ENCODE data around the gene FHOD3.

FHOD3 gene

DNA sequence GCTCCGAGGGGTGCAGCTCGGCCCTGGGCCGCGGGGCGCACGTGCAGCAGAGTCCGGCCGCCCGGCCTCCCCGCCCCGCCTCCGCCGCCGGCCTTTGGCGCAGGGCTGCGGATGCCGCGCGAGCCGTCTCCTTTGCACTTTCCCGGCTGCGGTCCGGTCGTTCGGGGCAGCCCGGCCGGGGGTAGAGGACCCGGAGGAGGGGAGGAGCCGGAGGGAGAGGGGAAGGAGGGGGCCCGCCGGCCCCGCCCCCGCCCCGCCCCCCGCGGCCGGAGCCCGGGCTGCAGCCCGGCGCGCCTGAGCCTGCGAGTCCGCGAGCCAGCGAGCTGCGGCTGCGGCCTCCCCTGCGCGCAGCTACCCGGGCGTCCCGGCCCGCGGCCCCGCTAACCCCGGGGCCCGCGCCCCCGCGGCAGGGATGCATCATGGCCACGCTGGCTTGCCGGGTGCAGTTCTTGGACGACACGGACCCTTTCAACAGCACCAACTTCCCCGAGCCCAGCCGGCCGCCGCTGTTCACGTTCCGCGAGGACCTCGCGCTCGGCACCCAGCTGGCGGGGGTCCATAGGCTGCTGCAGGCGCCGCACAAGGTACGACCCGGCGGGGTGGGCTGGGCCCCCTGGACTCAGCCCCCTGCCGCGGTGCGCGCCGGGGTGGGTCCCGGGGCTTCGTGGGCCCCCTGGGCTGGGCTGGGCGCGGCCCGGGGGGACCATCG is at the start of gene FHOD3:
Gene FHOD3 (plus strand): TSS at position 297 of the 709 bp plus-strand sequence. CDS start 123 bp downstream, at position 420.
- TF ChIP-seq GATA2 (IDR thresholded peaks at IDR 0.05; ENCODE audit: low read depth, low read length) (no peak), GATA3 (IDR thresholded peaks at IDR 0.05; ENCODE audit: low read depth, low read length) (no peak)

DNA sequence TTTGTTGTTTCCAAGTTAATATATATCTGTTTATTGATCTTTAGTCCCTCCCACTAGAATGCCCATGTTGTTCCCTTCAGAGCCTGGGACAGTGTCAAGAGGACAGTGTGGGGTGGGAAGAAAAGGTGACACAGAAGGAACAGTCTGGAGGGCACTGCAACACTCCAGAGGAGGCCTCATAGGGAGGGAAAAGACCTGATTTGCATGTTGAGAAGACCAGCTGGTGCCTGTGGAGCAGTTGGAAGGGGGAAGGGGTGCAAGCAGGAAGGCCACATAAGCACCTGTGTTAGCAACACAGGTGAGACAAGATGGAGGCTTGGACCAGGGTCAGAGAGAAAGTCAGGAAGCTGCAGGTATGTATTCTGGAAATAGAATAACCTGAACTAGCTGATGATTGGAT is 48.1 kb upstream of the FHOD3 start:
- TF ChIP-seq GATA2 (IDR thresholded peaks at IDR 0.05; ENCODE audit: low read depth, low read length), result no peak
- TF ChIP-seq GATA3 (IDR thresholded peaks at IDR 0.05; ENCODE audit: low read depth, low read length), result no peak

DNA sequence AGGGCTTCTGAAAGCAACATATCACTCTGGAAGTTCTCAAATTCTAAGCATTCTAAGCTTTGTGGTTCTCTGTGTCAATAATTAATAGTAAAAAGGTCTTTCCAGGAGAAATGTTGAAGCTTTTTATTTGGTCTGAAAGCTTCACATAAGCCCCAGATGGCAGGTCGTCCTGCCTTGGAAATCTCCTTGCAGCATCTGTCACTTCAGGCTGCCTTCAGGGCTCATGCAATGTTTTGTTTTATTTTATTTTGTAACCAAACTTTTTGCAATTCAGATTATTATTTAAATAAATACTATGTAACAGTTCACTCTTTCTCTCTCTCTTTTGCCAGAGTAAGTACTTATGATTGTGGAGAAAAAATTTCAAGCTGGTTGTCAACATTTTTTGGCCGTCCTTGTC is 46.7 kb upstream of the FHOD3 start:
- TF ChIP-seq GATA3 (IDR thresholded peaks at IDR 0.05; ENCODE audit: low read depth, low read length), result no peak
- TF ChIP-seq GATA2 (IDR thresholded peaks at IDR 0.05; ENCODE audit: low read depth, low read length), result no peak

DNA sequence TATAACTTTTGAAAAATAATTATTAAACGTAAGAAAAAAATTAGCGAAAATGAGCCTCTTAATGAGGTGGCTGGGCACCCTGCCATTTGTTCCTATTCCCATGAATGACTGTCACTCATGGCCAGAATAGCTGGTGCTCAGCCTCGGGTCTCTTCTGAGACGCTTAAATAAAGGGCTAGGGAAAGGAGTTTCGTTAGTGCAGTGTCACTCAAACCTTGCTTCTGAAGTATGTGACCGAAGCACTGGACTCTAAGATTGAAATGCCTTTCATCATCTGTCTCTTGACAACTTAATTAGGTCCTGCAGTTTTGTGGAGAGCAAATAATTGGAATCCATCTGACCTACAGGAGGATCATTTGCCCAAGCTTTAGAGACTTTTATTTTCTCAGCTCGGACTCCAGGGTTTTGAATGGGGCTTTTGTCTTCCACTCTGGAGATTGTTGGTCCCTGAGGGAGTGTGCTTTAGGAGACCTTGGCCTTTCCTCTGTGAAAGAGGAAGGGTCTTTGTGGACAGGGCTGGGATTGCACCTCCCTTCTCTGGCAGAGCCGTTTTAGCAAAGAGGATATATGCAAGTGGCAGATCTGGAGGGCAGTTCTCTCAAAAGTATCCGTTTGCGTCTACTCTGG is 42.3 kb upstream of the FHOD3 start:
- TF ChIP-seq GATA2 (IDR thresholded peaks at IDR 0.05; ENCODE audit: low read depth, low read length) (no peak), GATA3 (IDR thresholded peaks at IDR 0.05; ENCODE audit: low read depth, low read length) (no peak)

DNA sequence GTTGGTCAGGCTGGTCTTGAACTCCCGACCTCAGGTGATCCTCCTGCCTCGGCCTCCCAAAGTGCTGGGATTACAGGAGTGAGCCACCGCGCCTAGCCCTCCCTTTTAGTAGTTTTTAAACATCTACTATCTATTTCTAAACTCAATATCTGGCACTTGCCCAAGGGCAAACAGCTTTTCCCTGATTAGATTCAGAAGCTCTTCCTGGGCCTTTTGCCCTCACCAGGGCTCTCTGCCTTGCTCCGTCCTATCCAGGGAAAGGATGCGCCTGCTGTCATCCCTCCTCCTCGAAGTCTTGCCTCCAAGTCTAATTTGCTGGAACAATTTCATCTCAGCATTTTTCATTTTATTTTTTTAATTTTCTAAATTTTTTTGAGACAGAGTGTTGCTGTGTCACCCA is 41.4 kb upstream of the FHOD3 start:
- TF ChIP-seq GATA3 (IDR thresholded peaks at IDR 0.05; ENCODE audit: low read depth, low read length) (no peak), GATA2 (IDR thresholded peaks at IDR 0.05; ENCODE audit: low read depth, low read length) (no peak)

DNA sequence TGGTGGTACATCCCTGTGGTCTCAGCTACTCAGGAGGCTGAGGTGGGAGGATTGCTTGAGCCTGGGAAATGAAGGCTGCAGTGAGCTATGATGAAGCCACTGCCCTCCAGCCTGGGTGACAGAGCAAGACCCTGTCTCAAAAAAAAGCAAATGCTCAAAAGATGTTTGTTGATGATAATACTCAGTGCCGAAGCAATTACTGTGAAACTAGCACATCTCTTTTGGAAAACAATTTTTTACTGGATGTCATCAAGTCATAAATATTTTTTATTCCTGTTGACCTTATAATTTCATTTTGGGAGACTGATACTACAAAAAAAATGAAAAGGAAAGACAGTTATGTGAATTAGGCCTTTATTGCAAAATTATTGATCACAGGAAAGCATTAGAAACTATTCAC is 34.5 kb upstream of the FHOD3 start:
- no peak for TF ChIP-seq GATA3 (IDR thresholded peaks at IDR 0.05; ENCODE audit: low read depth, low read length)
- TF ChIP-seq GATA2 (IDR thresholded peaks at IDR 0.05; ENCODE audit: low read depth, low read length), result no peak

DNA sequence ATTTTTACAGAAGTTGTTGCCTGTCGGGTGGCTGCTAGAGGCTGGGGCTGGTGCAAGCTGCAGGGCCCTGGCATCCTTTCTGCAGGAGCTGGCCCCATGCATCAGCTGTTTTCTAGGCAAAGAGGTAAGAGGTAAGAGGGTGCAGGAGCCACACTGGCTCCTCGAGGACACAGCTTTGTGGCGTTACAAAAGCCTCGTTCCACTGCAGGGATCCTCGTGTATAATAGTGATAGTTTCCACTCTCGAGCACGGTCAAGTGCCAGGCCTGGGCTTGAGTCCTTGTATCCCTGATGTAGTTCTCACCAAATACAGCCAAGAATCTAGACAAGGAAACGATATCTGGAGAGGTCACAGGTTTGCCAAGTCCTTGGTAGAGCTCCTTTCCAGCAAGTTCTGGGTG is 33.2 kb upstream of the FHOD3 start:
- TF ChIP-seq GATA3 (IDR thresholded peaks at IDR 0.05; ENCODE audit: low read depth, low read length), result no peak
- TF ChIP-seq GATA2 (IDR thresholded peaks at IDR 0.05; ENCODE audit: low read depth, low read length), result no peak

DNA sequence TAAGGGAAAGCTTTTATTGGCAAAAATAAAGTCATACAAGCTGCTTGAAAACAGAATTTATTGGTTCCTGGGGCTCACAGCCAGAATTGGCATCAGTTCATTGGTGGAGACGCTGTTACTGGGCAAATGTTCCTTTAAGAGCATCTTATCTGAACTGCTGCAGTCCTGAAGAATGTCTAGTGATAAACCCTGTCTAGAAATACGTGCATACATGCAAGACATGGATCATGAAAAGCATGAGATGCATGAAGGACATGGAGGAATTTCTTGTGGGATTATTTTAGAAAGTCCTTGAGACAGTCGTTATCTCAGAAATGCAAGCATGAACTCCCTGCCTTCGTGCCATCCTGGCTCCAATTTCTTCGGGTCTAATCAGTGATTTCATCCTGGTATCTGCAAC is 32.5 kb upstream of the FHOD3 start:
- TF ChIP-seq GATA2 (IDR thresholded peaks at IDR 0.05; ENCODE audit: low read depth, low read length), result no peak
- no peak for TF ChIP-seq GATA3 (IDR thresholded peaks at IDR 0.05; ENCODE audit: low read depth, low read length)

DNA sequence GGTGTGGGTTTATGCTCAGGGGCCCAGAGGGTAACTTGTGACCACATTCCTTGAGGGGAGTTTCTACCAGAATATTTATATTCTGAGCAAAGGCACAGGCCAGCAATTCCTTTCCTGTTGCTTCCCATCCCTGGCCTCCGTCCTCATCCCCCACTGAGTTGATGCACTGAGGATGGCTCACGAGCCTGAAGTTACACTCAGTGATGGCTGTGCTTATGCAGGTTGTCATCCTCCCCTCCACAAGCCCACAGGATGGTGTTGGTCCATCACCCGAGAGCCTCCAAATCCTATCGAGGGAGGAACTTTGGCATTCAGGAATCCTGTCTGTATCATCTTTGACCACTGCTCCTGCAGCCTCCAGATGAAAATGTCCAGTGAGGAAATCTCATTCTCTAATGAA is 28.4 kb upstream of the FHOD3 start:
- TF ChIP-seq GATA3 (IDR thresholded peaks at IDR 0.05; ENCODE audit: low read depth, low read length) (no peak), GATA2 (IDR thresholded peaks at IDR 0.05; ENCODE audit: low read depth, low read length) (no peak)

DNA sequence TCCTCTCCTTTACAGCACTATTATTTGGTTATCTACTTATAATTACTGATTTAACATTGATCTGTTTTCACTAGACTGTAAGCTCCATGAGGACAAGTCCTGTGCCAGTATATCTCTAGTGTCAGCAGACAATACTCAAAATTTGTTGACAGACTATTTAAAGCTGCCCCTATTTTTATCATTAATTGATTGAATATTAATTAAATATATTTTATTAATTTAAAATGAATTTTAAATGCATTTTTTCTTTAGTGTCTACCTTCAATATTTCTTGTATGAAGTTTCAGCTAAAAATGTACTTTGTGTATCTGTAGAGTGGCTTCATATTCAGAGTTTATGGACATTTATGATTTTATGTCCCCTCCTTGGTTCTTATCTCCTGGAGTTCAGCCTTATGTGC is 26.4 kb upstream of the FHOD3 start:
- TF ChIP-seq GATA3 (IDR thresholded peaks at IDR 0.05; ENCODE audit: low read depth, low read length), result no peak
- no peak for TF ChIP-seq GATA2 (IDR thresholded peaks at IDR 0.05; ENCODE audit: low read depth, low read length)

DNA sequence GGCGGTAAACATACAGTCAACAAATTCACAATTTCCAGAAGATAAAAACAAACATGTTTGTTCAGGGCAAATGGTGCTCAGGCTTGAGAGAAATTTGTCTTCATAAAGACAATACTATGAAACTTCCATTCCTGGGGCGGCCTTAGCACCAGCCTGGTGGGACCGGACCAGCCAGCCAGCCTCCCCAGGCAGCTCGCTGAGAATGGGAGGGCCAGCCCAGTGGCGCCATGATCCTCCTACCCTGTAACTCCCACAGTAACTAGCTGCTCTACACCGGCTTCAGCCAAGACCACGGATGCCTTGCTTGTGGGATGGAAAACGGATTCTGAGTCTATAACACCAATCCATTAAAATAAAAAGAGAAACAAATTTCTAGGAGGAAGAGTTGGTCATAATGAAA is 24.2 kb upstream of the FHOD3 start:
- no peak for TF ChIP-seq GATA3 (IDR thresholded peaks at IDR 0.05; ENCODE audit: low read depth, low read length)
- no peak for TF ChIP-seq GATA2 (IDR thresholded peaks at IDR 0.05; ENCODE audit: low read depth, low read length)

DNA sequence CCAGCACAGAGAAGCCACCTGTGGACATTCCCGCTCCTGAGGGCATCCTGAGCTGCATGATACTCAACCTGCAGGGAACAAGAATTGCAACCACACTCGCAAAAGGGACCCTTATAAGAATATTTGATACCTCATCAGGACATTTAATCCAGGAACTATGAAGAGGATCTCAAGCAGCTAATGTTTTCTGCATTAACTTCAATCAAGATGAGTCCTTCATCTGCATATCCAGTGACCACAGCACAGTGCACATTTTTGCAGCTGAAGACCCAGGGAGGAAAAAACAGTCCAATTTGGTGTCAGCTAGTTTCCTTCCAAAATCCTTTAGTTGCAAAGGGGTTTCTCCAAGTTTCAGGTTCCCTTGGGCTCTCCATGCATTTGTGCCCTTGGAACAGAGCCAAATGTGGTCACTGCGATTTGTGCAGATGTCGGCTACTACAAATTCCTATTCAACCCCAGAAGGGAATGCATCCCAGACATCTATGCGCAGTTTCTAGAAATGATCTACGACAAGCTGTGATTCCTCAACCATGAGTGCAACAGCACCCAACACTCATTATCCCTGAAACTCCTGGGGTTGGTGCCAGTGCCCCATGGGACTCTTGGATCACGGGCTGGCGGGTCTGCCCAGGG is 23.3 kb upstream of the FHOD3 start:
- no peak for TF ChIP-seq GATA2 (IDR thresholded peaks at IDR 0.05; ENCODE audit: low read depth, low read length)
- TF ChIP-seq GATA3 (IDR thresholded peaks at IDR 0.05; ENCODE audit: low read depth, low read length), result no peak

DNA sequence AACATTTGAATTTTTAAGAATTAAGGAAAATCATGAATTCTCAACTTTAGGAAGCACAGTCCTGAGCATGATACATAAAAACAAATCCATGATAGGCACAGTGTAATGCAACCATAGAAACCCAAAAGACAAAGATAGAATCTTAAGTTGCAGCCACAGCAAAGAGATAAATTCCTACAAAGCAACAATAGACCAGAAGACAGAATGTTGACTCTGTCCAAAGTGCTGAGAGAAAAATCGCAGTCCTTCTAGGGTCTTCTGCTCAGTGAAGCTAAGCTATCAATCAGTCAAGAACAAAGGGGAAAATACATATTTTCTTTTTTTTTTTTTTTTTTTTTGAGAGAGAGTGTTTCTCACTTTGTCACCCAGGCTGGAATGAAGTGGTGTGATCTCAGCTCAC is 22.0 kb upstream of the FHOD3 start:
- TF ChIP-seq GATA2 (IDR thresholded peaks at IDR 0.05; ENCODE audit: low read depth, low read length), result no peak
- no peak for TF ChIP-seq GATA3 (IDR thresholded peaks at IDR 0.05; ENCODE audit: low read depth, low read length)

DNA sequence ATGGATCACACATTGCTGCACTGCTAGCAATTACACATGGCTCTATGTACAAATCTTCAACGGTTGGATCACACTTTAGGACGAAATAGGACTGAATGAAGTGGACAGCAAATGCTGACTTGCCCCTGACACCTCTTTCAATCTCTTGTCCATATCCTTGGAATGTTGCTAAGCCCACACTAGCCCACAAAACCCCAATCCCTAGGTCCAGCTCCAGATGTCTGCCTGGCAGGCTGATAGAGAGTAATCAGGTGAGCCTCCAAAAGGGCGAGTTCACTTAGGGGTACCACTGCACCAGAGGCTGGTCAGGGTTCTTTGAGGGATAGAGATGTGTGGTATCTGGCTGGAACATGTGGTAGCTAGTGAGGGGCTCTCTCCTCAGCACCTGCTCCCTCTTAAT is 18.5 kb upstream of the FHOD3 start:
- no peak for TF ChIP-seq GATA2 (IDR thresholded peaks at IDR 0.05; ENCODE audit: low read depth, low read length)
- TF ChIP-seq GATA3 (IDR thresholded peaks at IDR 0.05; ENCODE audit: low read depth, low read length), result no peak

DNA sequence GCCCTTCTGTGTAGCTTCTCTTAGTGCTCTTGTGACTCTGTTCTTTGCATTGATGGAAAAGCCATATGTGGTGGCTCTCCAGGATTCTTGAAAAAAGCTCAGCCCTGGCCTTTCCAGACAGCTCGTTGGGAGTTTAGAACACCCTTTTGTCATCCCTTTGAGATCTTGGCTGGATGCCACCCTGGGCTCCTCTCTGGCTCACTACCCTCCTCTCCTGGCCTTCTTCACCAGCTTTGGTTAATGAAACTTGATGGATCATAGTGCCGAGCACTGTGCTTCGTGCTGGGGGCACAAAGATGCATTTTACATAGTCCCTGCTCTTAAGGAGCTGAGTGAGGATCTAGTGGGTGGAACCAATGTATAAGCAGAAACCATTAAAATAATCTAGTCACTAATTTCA is 15.6 kb upstream of the FHOD3 start:
- TF ChIP-seq GATA3 (IDR thresholded peaks at IDR 0.05; ENCODE audit: low read depth, low read length) (no peak), GATA2 (IDR thresholded peaks at IDR 0.05; ENCODE audit: low read depth, low read length) (no peak)

Measured in SH-SY5Y (cell line).